ENCODE data around the gene MED13L. TPM values are rescaled to one million over a fixed set of nuclear protein-coding genes. Genes with fewer than 3 reads are reported as not detected.
"Not testable (repeated sequence)": the region's sequence is repeated elsewhere in the genome, so short reads cannot be mapped to it uniquely, and the experiment has no call there.

Gene MED13L
- total RNA-seq, 1 donor from 2014 or later = 36.0 TPM

- DNase-seq (ENCODE audit: low read depth, low spot score) = no peak
Observed at GRCh38 chr12:115979351-115979750, 298.1 kb downstream of the MED13L start.

DNA sequence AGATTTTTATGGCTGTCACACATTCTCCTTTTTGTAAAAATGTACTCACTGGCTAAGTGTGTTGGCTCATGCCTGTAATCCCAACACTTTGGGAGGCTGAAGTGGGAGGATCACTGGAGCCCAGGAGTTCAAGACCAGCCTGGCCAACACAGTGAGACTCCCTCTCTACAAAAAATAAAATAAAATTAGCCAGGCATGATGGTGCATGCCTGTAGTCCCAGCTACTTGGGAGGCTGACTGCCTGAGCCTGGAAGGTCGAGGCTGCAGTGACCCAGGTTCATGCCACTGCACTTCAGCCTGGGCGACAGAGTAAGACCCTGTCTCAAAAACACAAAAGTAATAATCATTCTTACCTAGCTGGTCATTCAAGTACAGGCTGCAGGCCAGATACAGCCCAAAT lies 300.7 kb downstream of the MED13L start:
- DNase-seq (ENCODE audit: low read depth, low spot score) = not testable (repeated sequence)

DNA sequence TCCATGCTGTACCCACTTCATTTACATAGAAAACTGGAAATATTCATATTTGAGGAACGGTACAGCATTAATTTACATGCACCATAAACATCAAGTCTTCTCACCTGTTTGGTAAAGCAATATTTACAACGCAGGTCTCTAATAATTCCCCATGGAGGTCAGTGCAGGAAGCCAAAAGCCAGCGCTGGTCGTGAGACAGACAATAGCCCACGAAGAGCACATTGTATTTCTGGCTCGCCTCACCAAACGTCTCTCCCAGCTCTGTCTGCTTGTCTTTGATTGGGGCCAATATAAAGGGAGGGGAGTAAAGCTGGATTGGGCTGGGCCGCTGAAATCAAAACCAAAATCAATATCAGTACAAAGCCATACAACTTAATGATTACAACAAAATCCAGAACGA lies 302.1 kb downstream of the MED13L start:
- no peak for DNase-seq (ENCODE audit: low read depth, low spot score)

DNA sequence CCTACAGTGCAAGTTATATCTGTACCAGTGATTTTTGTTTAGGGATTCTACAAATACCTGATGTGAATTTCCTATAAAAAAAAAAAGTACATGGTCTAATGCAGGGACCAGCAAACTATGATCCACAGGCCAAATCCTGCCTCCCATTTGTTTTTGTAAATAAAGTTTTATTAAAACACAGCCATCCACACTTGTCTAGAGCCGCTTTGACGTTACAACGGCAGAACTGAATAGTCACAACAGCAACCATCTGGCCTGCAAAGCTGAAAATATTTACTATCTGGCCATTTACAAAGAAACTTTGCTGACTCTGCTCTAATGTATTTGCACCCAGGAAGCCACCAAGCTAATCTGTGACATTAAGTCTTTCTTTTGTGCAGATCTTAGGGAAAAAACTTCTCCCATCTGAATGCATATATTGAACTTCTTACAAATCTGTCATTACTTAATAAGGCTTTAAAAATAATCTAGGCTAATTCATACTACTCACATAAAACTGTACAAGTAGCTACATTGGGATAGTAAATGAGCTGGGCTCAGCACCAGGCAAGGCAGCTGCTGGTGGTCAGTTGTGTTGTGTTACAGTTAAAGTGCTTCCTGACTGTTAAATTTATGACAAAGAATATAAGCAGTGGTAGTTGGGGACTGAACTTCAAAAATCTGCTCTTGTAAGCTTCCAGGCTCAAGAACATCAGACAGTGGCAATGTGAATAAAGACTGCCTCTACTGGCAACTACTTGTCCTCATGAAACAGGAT lies 303.3 kb downstream of the MED13L start:
- no peak for DNase-seq (ENCODE audit: low read depth, low spot score)

DNA sequence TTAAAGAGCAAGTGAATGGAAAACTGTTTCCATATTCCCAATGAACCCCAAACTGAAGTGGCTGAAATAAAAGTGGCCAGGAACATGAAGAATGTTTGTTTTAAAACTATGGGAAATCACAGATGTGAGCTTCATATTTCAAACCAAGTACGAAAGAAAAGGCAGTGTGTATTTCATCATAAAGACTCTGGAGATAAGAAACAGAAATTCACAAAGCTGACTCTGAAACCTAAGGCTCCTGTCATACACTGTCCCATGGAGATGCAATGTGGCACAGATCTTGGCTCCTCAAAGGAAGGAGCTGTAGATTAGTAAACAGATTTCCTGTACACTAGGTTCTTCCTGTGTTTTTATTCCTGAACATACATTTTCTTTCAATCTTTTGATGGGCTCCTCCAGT lies 304.4 kb downstream of the MED13L start:
- peak; percentile 17 for DNase-seq (ENCODE audit: low read depth, low spot score)

- DNase-seq (ENCODE audit: low read depth, low spot score) = no peak
Observed at GRCh38 chr12:115972241-115972640, 305.3 kb downstream of the MED13L start.

GRCh38 chr12:115968211-115968610 lies 309.3 kb downstream of the MED13L start:
- no peak for DNase-seq (ENCODE audit: low read depth, low spot score)

GRCh38 chr12:115966376-115966775 lies 311.1 kb downstream of the MED13L start:
- no peak for DNase-seq (ENCODE audit: low read depth, low spot score)

DNA sequence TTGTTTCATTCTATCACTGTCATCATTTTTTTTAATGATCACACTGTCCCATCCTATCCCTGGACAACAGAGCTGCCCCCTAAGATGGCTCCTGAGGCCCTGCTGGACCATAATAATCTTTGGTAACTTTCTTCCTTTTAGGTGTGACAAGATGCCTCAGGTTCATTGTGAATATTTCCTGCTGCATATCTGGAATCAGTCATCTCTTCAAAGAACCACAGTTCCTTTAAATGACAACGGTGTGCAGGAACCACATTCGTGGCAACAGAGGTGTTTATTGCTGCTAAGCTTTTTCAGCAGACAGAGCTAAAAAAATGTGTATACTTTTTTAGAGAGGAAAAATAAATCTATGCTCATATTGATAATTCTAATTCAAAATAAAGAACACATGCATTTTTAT lies 312.9 kb downstream of the MED13L start:
- no peak for DNase-seq (ENCODE audit: low read depth, low spot score)

DNA sequence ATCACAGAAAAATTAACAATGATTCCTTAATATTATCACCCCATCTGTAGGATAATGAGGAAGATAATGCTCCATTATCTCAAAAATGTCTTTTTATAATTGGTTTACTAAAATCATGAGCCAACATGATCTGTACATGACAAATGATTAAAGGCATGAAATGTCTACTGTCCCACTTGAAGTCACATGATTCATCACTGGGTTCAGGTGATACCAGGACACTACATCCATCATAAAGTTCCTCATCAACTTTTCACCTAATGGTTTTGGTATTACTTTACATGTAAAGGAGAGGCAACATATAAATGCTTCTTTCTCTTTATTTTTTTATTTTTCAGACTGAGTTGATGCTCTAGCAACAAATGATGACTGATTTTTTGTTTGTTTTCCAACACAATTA lies 313.3 kb downstream of the MED13L start:
- DNase-seq (ENCODE audit: low read depth, low spot score) = no peak

DNA sequence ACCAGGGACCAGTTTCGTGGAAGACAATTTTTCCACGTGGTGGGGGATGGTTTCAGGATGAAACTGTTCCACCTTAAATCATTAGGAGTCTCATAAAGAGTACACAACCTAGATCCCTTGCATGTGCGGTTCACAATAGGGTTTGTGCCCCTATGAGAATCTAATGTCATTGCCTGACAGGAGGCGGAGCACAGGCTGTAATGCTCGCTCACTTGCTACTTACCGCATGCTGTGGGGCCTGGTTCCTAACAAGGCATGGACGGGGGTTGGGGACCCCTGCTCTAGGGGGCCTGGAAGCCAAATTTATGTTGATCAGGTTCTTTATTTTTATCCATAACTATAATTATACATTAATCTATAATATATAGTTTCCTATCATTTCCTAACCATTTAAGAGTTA lies 315.3 kb downstream of the MED13L start:
- no peak for DNase-seq (ENCODE audit: low read depth, low spot score)

DNA sequence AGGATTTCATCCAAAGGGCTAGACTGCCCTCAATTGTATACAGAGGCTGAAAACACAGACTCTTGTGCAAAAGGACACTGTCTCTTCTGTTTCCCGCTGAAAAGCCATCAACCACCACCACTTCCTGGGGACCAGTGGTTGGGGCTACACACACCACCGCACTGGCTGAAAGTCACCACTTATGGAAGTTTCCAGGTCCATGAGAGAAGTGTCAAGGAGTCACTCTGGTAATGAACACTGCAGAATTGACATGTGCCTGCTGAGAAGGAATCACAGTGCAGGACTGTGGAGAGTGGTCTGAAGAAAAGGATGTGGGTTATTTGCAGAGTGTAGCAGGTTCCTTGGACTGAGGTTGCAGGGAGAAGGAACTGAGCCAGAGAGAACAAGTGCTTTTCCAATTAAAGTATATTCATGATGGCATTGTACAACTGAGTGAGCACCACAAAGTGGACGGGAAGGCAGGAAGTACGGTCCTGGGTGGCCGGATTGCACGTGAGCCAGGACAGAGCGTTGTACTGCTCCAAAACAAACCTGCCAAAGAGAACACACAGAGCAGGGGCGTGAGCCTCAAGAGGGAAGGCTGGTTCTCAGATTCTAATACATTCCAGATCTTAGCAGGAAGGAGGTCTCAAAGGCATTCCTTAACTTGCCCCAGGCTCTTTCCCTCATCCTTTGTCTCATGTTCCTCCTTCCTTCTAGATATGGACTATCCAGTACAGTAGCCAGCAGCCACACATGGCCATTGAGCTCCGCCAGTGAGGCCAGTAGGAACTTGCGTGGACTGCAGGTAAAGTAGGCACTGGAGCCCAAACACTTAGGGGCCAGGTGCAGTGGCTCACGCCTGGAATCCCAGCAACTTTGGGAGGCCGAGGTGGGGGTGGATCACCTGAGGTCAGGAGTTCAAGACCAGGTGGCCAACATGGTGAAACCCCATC lies 316.4 kb downstream of the MED13L start:
- no peak for DNase-seq (ENCODE audit: low read depth, low spot score)

GRCh38 chr12:115957686-115958290 lies 319.7 kb downstream of the MED13L start:
- DNase-seq (ENCODE audit: low read depth, low spot score) = no peak

DNA sequence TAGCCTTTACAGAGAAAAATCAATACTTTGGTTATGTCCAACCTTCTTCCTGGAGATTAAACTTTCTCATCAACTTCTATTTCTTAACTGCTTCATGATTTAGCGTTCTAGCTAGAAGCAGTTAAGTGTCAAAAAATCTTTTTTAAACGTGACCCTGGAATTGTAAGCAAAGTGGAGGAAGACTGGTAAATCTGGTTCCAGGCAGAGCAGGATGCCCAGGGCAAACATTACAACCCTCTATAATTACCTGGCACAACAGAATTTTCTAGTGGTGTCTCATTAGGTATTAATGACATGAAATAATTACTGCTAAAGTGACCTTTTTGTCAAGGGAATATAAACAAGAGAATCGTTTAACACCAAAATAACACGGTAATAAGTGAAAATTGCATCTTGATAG lies 320.8 kb downstream of the MED13L start:
- no peak for DNase-seq (ENCODE audit: low read depth, low spot score)

DNA sequence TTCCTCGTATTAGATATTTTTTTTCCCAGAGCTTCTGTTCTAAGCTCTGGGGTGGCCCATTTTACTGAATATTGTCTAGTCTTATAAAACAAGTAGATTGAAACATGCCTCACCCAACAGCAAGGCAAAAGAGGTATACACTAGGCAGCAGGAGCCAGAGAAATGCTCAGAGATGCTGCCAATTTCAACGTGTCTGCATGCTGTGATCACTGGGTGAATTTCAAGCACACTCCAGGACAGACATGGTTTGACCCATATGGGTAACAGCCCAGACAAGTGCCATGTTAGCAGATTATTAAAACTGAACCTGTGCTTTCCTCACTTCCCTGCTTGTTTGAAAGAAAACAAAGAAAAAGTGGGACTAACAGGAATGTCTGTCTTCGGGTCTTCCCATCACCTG lies 321.3 kb downstream of the MED13L start:
- DNase-seq (ENCODE audit: low read depth, low spot score) = no peak

- no peak for DNase-seq (ENCODE audit: low read depth, low spot score)
Observed at GRCh38 chr12:115953450-115953849, 324.0 kb downstream of the MED13L start.

GRCh38 chr12:115953031-115953430 lies 324.5 kb downstream of the MED13L start:
- DNase-seq (ENCODE audit: low read depth, low spot score) = no peak

DNA sequence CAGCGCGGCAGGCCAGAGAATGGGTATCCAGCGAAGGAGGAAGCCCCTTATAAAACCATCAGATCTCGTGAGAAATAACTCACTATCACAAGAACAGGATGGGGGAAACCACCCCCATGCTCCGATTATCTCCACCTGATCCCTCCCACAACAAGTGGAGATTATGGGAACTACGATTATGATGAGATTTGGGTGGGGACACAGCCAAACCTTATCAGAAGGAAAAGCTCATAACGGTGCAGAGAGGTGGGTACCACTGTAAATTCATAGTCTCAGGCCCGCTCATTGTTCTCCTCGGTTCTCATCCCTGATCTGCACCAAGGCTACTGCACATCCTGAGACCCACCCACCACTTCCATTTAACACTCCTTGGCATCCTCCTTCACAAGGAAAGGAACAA lies 326.5 kb downstream of the MED13L start:
- DNase-seq (ENCODE audit: low read depth, low spot score) = no peak

GRCh38 chr12:115949675-115950074 lies 327.8 kb downstream of the MED13L start:
- no peak for DNase-seq (ENCODE audit: low read depth, low spot score)

GRCh38 chr12:115947696-115948062 lies 329.8 kb downstream of the MED13L start:
- no peak for DNase-seq (ENCODE audit: low read depth, low spot score)

- DNase-seq (ENCODE audit: low read depth, low spot score) = no peak
Observed at GRCh38 chr12:115946867-115947695, 330.4 kb downstream of the MED13L start.
